SK-N-SH (cell line): ENCODE measurements around the gene RITA1. TPM values are rescaled to one million over a fixed set of nuclear protein-coding genes. Genes with fewer than 3 reads are reported as not detected.
A peak's percentile ranks its signal among the peaks of the same experiment; 100 is the strongest.

ENCODE experiments used
- CTCF ChIA-PET: fragments of 300-600, 350-600 bp; formaldehyde crosslinking; extraction: SDS; loops from one replicate; lab custom pipeline; 2021; lab: Yijun Ruan, JAX
- POLR2A ChIA-PET: fragments of 350-600 bp; sonication (Branson Sonifier 250); formaldehyde crosslinking; extraction: SDS; loops from one replicate; lab custom pipeline; 2020; ENCODE audit warnings: antibody characterized with exemption, inconsistent platforms; lab: Yijun Ruan, JAX
- DNase-seq: peaks from one replicate; pipeline ENCODE4 v3.0.0; 2012
- H2AFZ ChIP-seq: fragments of 200-600 bp; sonication (generic); 2 replicates; pipeline ENCODE4 v1.8.1; 2016; ENCODE audit warnings: antibody characterized with exemption, mild to moderate bottlenecking, low read depth
- H3F3A ChIP-seq: fragments of 200-600 bp; sonication (generic); replicated peaks from 2 replicates; pipeline ENCODE3; 2016; ENCODE audit warnings: antibody characterized with exemption, mild to moderate bottlenecking; ENCODE audit not compliant: insufficient read depth
- H3K27ac ChIP-seq, 2 experiments: fragments of 200-500 bp in 1 of 2; fragments of 200-600 bp in 1 of 2; sonication (Bioruptor generic) in 1 of 2; sonication (generic), shearing (Covaris generic) in 1 of 2; 2 replicates each; pipeline versions ENCODE4 v1.5.1 to v1.6.1; 2014 to 2016; ENCODE audit warnings: low read depth in 2 of 2, inconsistent platforms in 1 of 2, low read length in 1 of 2, mild to moderate bottlenecking in 1 of 2, mixed read lengths in 1 of 2
- H3K27me3 ChIP-seq: fragments of 200-600 bp; sonication (generic), shearing (Covaris generic); 2 replicates; pipeline ENCODE4 v1.6.1; 2016; ENCODE audit warnings: mixed run types; ENCODE audit not compliant: insufficient read depth
- H3K36me3 ChIP-seq, 2 experiments: fragments of 200-500 bp in 1 of 2; fragments of 200-600 bp in 1 of 2; sonication (Bioruptor generic) in 1 of 2; sonication (generic) in 1 of 2; replicated peaks in 1 of 2; 2 replicates each; pipeline versions ENCODE3 to v1.5.1; 2014 to 2016; ENCODE audit warnings: low read length in 1 of 2, mild to moderate bottlenecking in 1 of 2; ENCODE audit not compliant: insufficient read depth in 2 of 2, control insufficient read depth in 1 of 2
- H3K4me1 ChIP-seq, 2 experiments: fragments of 200-500 bp in 1 of 2; fragments of 200-600 bp in 1 of 2; sonication (Bioruptor generic) in 1 of 2; sonication (generic), shearing (Covaris generic) in 1 of 2; 2 replicates each; pipeline versions ENCODE4 v1.5.1 to v1.6.1; 2014 to 2016; ENCODE audit warnings: low read depth in 1 of 2, low read length in 1 of 2, mixed run types in 1 of 2; ENCODE audit not compliant: insufficient read depth in 2 of 2, control insufficient read depth in 1 of 2
- H3K4me2 ChIP-seq: fragments of 200-600 bp; sonication (generic), shearing (Covaris generic); 2 replicates; pipeline ENCODE4 v1.6.1; 2017; ENCODE audit warnings: mixed run types
- H3K4me3 ChIP-seq, 2 experiments: fragments of 200-500 bp in 1 of 2; fragments of 200-600 bp in 1 of 2; sonication (Bioruptor generic) in 1 of 2; sonication (generic), shearing (Covaris generic) in 1 of 2; 2 replicates each; pipeline versions ENCODE4 v1.5.1 to v1.8.1; 2014 to 2016; ENCODE audit warnings: low read depth in 2 of 2, inconsistent platforms in 1 of 2, low read length in 1 of 2, mild to moderate bottlenecking in 1 of 2, mixed read lengths in 1 of 2, moderate library complexity in 1 of 2
- H3K79me2 ChIP-seq: fragments of 200-600 bp; sonication (generic); 2 replicates; pipeline ENCODE4 v1.8.1; 2017; ENCODE audit warnings: mild to moderate bottlenecking; ENCODE audit not compliant: insufficient read depth
- H3K9ac ChIP-seq: fragments of 200-600 bp; sonication (generic); 2 replicates; pipeline ENCODE4 v1.6.1; 2017; ENCODE audit warnings: mixed run types
- H3K9me2 ChIP-seq: fragments of 200-600 bp; sonication (generic); 2 replicates; pipeline ENCODE4 v1.6.1; 2017; ENCODE audit warnings: mixed run types
- H3K9me3 ChIP-seq: fragments of 200-600 bp; sonication (generic); 2 replicates; pipeline ENCODE4 v1.6.1; 2017; ENCODE audit warnings: mixed run types, mild to moderate bottlenecking, moderate library complexity
- H4K20me1 ChIP-seq: fragments of 200-600 bp; sonication (generic); 2 replicates; pipeline ENCODE4 v1.6.1; 2017; ENCODE audit warnings: mild to moderate bottlenecking, mixed run types; ENCODE audit not compliant: insufficient read depth
- ELF1 ChIP-seq: IDR thresholded peaks from 2 replicates; pipeline ENCODE4 v1.4.0; 2012
- GABPA ChIP-seq: IDR thresholded peaks from 2 replicates; pipeline ENCODE4 v1.4.0; 2012; ENCODE audit warnings: low read depth, mild to moderate bottlenecking
- POLR2AphosphoS5 ChIP-seq: IDR thresholded peaks from 2 replicates; pipeline ENCODE4 v1.6.1; 2012; ENCODE audit warnings: low read depth, low read length
- RFX5 ChIP-seq: IDR thresholded peaks from 2 replicates; pipeline ENCODE4 v1.6.1; 2012; ENCODE audit warnings: mild to moderate bottlenecking, improper control_type of control experiment, low read length
- SMC3 ChIP-seq: IDR thresholded peaks from 2 replicates; pipeline ENCODE4 v1.6.1; 2012; ENCODE audit warnings: low read depth, low read length, improper control_type of control experiment
- TEAD4 ChIP-seq: IDR thresholded peaks from 2 replicates; pipeline ENCODE4 v1.4.0; 2012; ENCODE audit warnings: mild to moderate bottlenecking, borderline replicate concordance; ENCODE audit not compliant: insufficient read depth
- WGBS: methylation state at CpG from one replicate; pipeline ENCODE4 v1.1.6; 2017; ENCODE audit warnings: low lambda C conversion rate; 5-methylcytosine and 5-hydroxymethylcytosine counted together
- polyA plus RNA-seq, 3 experiments: library from polyadenylated mRNA; depleted of rRNA; stranded (reverse); fragments of >200 nt; gene quantifications; 2 replicates each; pipeline ENCODE4 v1.2.3, GENCODE V29; 2012
- TF ChIP-seq, protein P1 (sequence below): IDR thresholded peaks from 2 replicates; pipeline ENCODE4 v1.4.0; 2012; ENCODE audit warnings: low read depth, borderline replicate concordance
- TF ChIP-seq, protein P2 (sequence below): fragments of 200-600 bp; sonication (generic); IDR thresholded peaks from 2 replicates; pipeline ENCODE4 v1.6.1; 2017; ENCODE audit warnings: antibody characterized with exemption, mild to moderate bottlenecking, moderate library complexity
- TF ChIP-seq, protein P3 (sequence below): fragments of 150-350 bp; IDR thresholded peaks from 2 replicates; pipeline ENCODE4 v1.6.1; 2017; ENCODE audit warnings: antibody characterized with exemption, low read length, low read depth, borderline replicate concordance
- TF ChIP-seq, protein P4 (sequence below): IDR thresholded peaks from 2 replicates; pipeline ENCODE4 v1.4.0; 2012; ENCODE audit warnings: low read depth, borderline replicate concordance

RITA1 gene
- polyA plus RNA-seq, 1 of the 3 experiments (the other 2 are of a cell fraction) = 21.1 TPM

DNA sequence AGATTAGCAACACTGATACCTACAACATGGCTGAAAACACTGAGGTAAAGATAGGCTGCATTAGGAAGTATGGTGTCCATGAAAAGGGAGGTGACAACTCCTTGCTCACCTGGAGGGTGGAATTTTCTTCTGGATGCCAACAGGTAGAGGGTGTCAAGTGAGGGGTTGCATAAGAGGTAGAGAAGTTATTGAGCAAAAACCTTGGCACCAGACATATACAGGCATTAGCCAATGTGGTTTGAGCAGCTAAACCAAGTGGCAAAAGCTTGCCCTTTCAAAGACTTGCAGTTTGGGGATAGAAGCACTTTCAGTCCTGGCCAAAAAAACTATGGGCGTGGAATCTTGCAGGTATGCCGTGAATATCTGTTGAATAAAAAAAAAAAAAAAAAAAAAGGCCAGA lies 3.8 kb downstream of the RITA1 start:
- Histone ChIP-seq H3K4me3 (no peak overlapping the region), H2AFZ (no peak overlapping the region), H3K9me3 (no peaks in the 10 kb centered on the region), H3K27me3 (no peaks in the 10 kb centered on the region), H3K4me1 (peaks cover 19 to 22% of the 10 kb centered on the region in 2 experiments; a peak in 3 of 4 replicates), H3K9ac (no peak overlapping the region), H3K9me2 (no peaks in the 10 kb centered on the region), H4K20me1 (no peaks in the 10 kb centered on the region), H3K36me3 (peaks cover 12 to 18% of the 10 kb centered on the region in 2 experiments), H3F3A (peaks cover 26% of the 10 kb centered on the region), H3K27ac (no peak overlapping the region), H3K4me2 (no peak overlapping the region), H3K79me2 (peaks cover 41% of the 10 kb centered on the region)
- 86% methylated on average over 2 of the region's 2 CpGs for WGBS
- TF ChIP-seq ELF1 = no peak
- no peak for TF ChIP-seq GABPA
- TF ChIP-seq SMC3 = no peak
- TF ChIP-seq, protein P1, sequence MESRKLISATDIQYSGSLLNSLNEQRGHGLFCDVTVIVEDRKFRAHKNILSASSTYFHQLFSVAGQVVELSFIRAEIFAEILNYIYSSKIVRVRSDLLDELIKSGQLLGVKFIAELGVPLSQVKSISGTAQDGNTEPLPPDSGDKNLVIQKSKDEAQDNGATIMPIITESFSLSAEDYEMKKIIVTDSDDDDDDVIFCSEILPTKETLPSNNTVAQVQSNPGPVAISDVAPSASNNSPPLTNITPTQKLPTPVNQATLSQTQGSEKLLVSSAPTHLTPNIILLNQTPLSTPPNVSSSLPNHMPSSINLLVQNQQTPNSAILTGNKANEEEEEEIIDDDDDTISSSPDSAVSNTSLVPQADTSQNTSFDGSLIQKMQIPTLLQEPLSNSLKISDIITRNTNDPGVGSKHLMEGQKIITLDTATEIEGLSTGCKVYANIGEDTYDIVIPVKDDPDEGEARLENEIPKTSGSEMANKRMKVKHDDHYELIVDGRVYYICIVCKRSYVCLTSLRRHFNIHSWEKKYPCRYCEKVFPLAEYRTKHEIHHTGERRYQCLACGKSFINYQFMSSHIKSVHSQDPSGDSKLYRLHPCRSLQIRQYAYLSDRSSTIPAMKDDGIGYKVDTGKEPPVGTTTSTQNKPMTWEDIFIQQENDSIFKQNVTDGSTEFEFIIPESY = no peak
- TF ChIP-seq, protein P2, sequence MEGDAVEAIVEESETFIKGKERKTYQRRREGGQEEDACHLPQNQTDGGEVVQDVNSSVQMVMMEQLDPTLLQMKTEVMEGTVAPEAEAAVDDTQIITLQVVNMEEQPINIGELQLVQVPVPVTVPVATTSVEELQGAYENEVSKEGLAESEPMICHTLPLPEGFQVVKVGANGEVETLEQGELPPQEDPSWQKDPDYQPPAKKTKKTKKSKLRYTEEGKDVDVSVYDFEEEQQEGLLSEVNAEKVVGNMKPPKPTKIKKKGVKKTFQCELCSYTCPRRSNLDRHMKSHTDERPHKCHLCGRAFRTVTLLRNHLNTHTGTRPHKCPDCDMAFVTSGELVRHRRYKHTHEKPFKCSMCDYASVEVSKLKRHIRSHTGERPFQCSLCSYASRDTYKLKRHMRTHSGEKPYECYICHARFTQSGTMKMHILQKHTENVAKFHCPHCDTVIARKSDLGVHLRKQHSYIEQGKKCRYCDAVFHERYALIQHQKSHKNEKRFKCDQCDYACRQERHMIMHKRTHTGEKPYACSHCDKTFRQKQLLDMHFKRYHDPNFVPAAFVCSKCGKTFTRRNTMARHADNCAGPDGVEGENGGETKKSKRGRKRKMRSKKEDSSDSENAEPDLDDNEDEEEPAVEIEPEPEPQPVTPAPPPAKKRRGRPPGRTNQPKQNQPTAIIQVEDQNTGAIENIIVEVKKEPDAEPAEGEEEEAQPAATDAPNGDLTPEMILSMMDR = no peak
- DNase-seq = no peak
- ChIA-PET POLR2A (no interaction called here), CTCF (no interaction called here)

DNA sequence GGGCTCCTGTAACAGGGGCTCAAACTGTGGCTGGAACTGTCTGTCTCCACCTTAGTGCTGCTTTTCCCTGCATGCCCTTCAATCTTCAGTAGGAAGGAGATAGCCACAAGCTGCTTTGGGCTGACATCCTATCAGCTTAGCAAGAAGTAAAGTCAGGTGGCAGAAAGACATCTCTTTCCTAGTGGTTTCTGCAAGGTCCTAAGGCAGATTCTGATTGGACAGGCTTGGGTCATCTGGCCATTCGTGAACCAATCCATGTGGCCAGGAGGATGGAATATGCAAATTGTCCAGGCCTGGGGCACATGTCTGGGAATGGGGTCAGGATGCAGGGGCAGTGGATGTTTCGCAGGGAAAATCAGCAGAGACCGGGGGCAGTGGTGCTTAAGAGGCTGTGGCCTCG lies 5.2 kb downstream of the RITA1 start:
- H3F3A ChIP-seq = peaks cover 28% of the 10 kb centered on the region
- 88% methylated on average over 3 of the region's 4 CpGs for WGBS
- no peaks in the 10 kb centered on the region for H3K9me2 ChIP-seq
- H3K4me3 ChIP-seq = no peak overlapping the region
- CTCF ChIA-PET = interaction anchor here (0.6 kb wide), 1 partner anchor 29 kb away, joined by 3 read pairs; no protein-coding TSS in a partner anchor
- no peak overlapping the region for H2AFZ ChIP-seq
- H3K27ac ChIP-seq = peak overlapping the region in 1 of 2 experiments; percentile 7; a peak in 1 of 4 replicates
- no peaks in the 10 kb centered on the region for H3K27me3 ChIP-seq
- DNase-seq = peak; percentile 84
- TF ChIP-seq, protein P3, sequence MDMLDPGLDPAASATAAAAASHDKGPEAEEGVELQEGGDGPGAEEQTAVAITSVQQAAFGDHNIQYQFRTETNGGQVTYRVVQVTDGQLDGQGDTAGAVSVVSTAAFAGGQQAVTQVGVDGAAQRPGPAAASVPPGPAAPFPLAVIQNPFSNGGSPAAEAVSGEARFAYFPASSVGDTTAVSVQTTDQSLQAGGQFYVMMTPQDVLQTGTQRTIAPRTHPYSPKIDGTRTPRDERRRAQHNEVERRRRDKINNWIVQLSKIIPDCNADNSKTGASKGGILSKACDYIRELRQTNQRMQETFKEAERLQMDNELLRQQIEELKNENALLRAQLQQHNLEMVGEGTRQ = peak; percentile 35; the same call in 1 of the 2 replicates
- 0 out of 2 replicates have a peak, but pooled peaks have one; percentile 40 for TF ChIP-seq RFX5
- TF ChIP-seq TEAD4 = no peak
- TF ChIP-seq, protein P4, sequence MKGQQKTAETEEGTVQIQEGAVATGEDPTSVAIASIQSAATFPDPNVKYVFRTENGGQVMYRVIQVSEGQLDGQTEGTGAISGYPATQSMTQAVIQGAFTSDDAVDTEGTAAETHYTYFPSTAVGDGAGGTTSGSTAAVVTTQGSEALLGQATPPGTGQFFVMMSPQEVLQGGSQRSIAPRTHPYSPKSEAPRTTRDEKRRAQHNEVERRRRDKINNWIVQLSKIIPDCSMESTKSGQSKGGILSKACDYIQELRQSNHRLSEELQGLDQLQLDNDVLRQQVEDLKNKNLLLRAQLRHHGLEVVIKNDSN = peak; percentile 81; the same call in 1 of the 2 replicates
- TF ChIP-seq POLR2AphosphoS5 = no peak
- no peaks in the 10 kb centered on the region for H4K20me1 ChIP-seq
- H3K4me1 ChIP-seq = peaks cover 19 to 34% of the 10 kb centered on the region in 2 experiments; a peak in 3 of 4 replicates
- H3K36me3 ChIP-seq = peaks cover 12 to 18% of the 10 kb centered on the region in 2 experiments
- H3K79me2 ChIP-seq = peaks cover 30% of the 10 kb centered on the region; the same call in 1 of the 2 replicates
- POLR2A ChIA-PET = no interaction called here
- no peak overlapping the region for H3K9ac ChIP-seq
- no peaks in the 10 kb centered on the region for H3K9me3 ChIP-seq
- H3K4me2 ChIP-seq = no peak overlapping the region
